WTC11 (cell line): Measurements from ENCODE around the gene HEPHL1. TPM values are rescaled to one million over a fixed set of nuclear protein-coding genes. Genes with fewer than 3 reads are reported as not detected.

Experiments
- ATAC-seq: fragments of 200-7000 bp; cut with Tn5 transposase; 2 replicates; pipeline ENCODE4 v1.10.0; 2021; ENCODE audit warnings: mild to moderate bottlenecking, moderate library complexity
- CTCF ChIA-PET: fragments of 300-600 bp; sonication (Branson Sonifier 250); formaldehyde crosslinking; loops from one replicate; lab custom pipeline; 2021; ENCODE audit warnings: antibody characterized with exemption; lab: Charles Lee
- POLR2A ChIA-PET: fragments of 350-600 bp; sonication (Branson Sonifier 250); formaldehyde crosslinking; loops from one replicate; lab custom pipeline; 2021; ENCODE audit warnings: antibody characterized with exemption; lab: Charles Lee
- DNase-seq: peaks from one replicate; pipeline ENCODE4 v3.0.0; 2021; ENCODE audit warnings: low spot score
- H3K27ac Mint-ChIP-seq: 2 replicates; pipeline ENCODE4 v1.8.0; 2021; ENCODE audit warnings: mixed read lengths
- H3K27me3 Mint-ChIP-seq: 2 replicates; pipeline ENCODE4 v1.8.0; 2021; ENCODE audit warnings: low read depth, mild to moderate bottlenecking, moderate library complexity, mixed read lengths
- H3K36me3 Mint-ChIP-seq: 2 replicates; pipeline ENCODE4 v1.8.0; 2021; ENCODE audit warnings: mixed read lengths
- H3K4me1 Mint-ChIP-seq: 2 replicates; pipeline ENCODE4 v1.8.0; 2022; ENCODE audit warnings: mixed read lengths
- H3K4me3 Mint-ChIP-seq: 2 replicates; pipeline ENCODE4 v1.8.0; 2021; ENCODE audit warnings: mild to moderate bottlenecking, moderate library complexity, mixed read lengths
- H3K9me3 Mint-ChIP-seq: 2 replicates; pipeline ENCODE4 v1.8.0; 2021; ENCODE audit warnings: mixed read lengths
- CREM ChIP-seq: sonication (generic); formaldehyde crosslinking; IDR thresholded peaks from 2 replicates; pipeline ENCODE4 v1.8.1; 2022; ENCODE audit warnings: mild to moderate bottlenecking, missing genetic modification reagents, moderate library complexity
- ESRRA ChIP-seq: sonication (generic); formaldehyde crosslinking; IDR thresholded peaks from 2 replicates; pipeline ENCODE4 v1.8.1; 2022; ENCODE audit warnings: mild to moderate bottlenecking, missing genetic modification reagents, borderline replicate concordance
- GRHL2 ChIP-seq: fragments of 250-450 bp; sonication (Bioruptor Pico); IDR thresholded peaks from 2 replicates; pipeline ENCODE4 v1.8.0; 2022; ENCODE audit warnings: mild to moderate bottlenecking, moderate library complexity; ENCODE audit not compliant: insufficient replicate concordance, severe bottlenecking
- JAZF1 ChIP-seq: fragments of 250-450 bp; sonication (Bioruptor Pico); IDR thresholded peaks from 2 replicates; pipeline ENCODE4 v1.9.0; 2021; ENCODE audit warnings: moderate library complexity, mild to moderate bottlenecking, inconsistent platforms
- JUN ChIP-seq: sonication (generic); formaldehyde crosslinking; IDR thresholded peaks from 2 replicates; pipeline ENCODE4 v1.8.0; 2023; ENCODE audit warnings: mild to moderate bottlenecking, missing genetic modification reagents
- MXD4 ChIP-seq: fragments of 250-450 bp; sonication (Bioruptor Pico); IDR thresholded peaks from 2 replicates; pipeline ENCODE4 v1.8.0; 2021; ENCODE audit warnings: mild to moderate bottlenecking, moderate library complexity, borderline replicate concordance
- NFATC4 ChIP-seq: fragments of 250-450 bp; sonication (Bioruptor Pico); IDR thresholded peaks from 2 replicates; pipeline ENCODE4 v1.9.0; 2021; ENCODE audit warnings: mild to moderate bottlenecking
- RELA ChIP-seq: sonication (generic); formaldehyde crosslinking; IDR thresholded peaks from 2 replicates; pipeline ENCODE4 v1.8.1; 2022; ENCODE audit warnings: missing genetic modification reagents, mild to moderate bottlenecking, borderline replicate concordance
- SOX15 ChIP-seq: fragments of 250-450 bp; sonication (Bioruptor Pico); IDR thresholded peaks from 2 replicates; pipeline ENCODE4 v1.9.0; 2021; ENCODE audit warnings: mild to moderate bottlenecking
- TEAD1 ChIP-seq: sonication (generic); formaldehyde crosslinking; IDR thresholded peaks from 2 replicates; pipeline ENCODE4 v1.8.0; 2022; ENCODE audit warnings: mild to moderate bottlenecking, missing genetic modification reagents
- ZBTB21 ChIP-seq: sonication (generic); formaldehyde crosslinking; IDR thresholded peaks from 2 replicates; pipeline ENCODE4 v1.8.1; 2023; ENCODE audit warnings: mild to moderate bottlenecking, missing genetic modification reagents, borderline replicate concordance
- ZNF263 ChIP-seq: sonication (generic); formaldehyde crosslinking; IDR thresholded peaks from 2 replicates; pipeline ENCODE4 v1.8.1; 2022; ENCODE audit warnings: low read depth, mild to moderate bottlenecking, moderate library complexity, missing genetic modification reagents
- ZNF317 ChIP-seq: sonication (generic); formaldehyde crosslinking; IDR thresholded peaks from 2 replicates; pipeline ENCODE4 v1.8.1; 2023; ENCODE audit warnings: low read depth, mild to moderate bottlenecking, moderate library complexity, missing genetic modification reagents, borderline replicate concordance
- ZNF396 ChIP-seq: fragments of 250-450 bp; sonication (Bioruptor Pico); IDR thresholded peaks from 2 replicates; pipeline ENCODE4 v1.8.0; 2021; ENCODE audit warnings: mild to moderate bottlenecking, moderate library complexity, borderline replicate concordance
- ZNF416 ChIP-seq: fragments of 250-450 bp; sonication (Bioruptor Pico); IDR thresholded peaks from 2 replicates; pipeline ENCODE4 v1.9.0; 2021; ENCODE audit warnings: mild to moderate bottlenecking, inconsistent platforms
- ZNF671 ChIP-seq: fragments of 250-450 bp; sonication (Bioruptor Pico); IDR thresholded peaks from 2 replicates; pipeline ENCODE4 v1.8.0; 2021; ENCODE audit warnings: mild to moderate bottlenecking
- total RNA-seq: library from RNA; stranded (reverse); gene quantifications from 3 replicates; pipeline ENCODE4 v1.2.3, GENCODE V29; 2021
- TF ChIP-seq, protein P1 (sequence below): fragments of 250-450 bp; sonication (Bioruptor Pico); IDR thresholded peaks from 2 replicates; pipeline ENCODE4 v2.1.2; 2022; ENCODE audit warnings: mild to moderate bottlenecking, moderate library complexity
- TF ChIP-seq, protein P2 (sequence below): sonication (generic); formaldehyde crosslinking; IDR thresholded peaks from 2 replicates; pipeline ENCODE4 v1.8.1; 2022; ENCODE audit warnings: mild to moderate bottlenecking, missing genetic modification reagents, moderate library complexity, borderline replicate concordance
- TF ChIP-seq, protein P3 (sequence below): fragments of 200-600 bp; IDR thresholded peaks from 2 replicates; pipeline ENCODE4 v1.8.0; 2022; ENCODE audit warnings: antibody characterized with exemption
- TF ChIP-seq, protein P4 (sequence below): fragments of 250-450 bp; sonication (Bioruptor Pico); IDR thresholded peaks from 2 replicates; pipeline ENCODE4 v1.9.0; 2021; ENCODE audit warnings: mild to moderate bottlenecking
- TF ChIP-seq, protein P5 (sequence below): fragments of 250-450 bp; sonication (Bioruptor Pico); IDR thresholded peaks from 2 replicates; pipeline ENCODE4 v1.9.0; 2021; ENCODE audit warnings: moderate library complexity, mild to moderate bottlenecking, inconsistent platforms, borderline replicate concordance
- TF ChIP-seq, protein P6 (sequence below): sonication (generic); formaldehyde crosslinking; IDR thresholded peaks from 2 replicates; pipeline ENCODE4 v1.8.1; 2023; ENCODE audit warnings: mild to moderate bottlenecking, moderate library complexity, missing genetic modification reagents

Gene HEPHL1
- total RNA-seq, 1 experiment from 2014 or later: 0.13 TPM

DNA sequence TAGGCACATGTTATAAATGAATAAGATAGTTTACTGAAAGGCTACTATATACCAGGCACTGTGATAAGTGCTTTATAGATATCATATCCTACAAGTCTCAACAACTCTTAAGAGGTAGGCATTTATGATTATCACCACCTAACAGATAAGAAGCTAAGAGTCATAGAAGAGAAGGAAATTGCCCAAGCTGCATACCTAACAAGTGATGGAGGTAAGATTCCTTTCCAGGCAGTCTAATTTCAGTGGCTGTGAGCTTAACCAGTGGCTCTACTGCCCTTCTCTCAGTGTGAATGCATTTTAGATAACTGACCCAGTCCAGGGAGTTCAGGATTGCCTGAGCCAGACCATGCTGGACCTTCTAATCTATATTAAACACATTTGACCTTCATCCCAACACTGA lies 39.2 kb downstream of the HEPHL1 start:
- CTCF ChIA-PET: interaction anchor here (1.5 kb wide), 1 partner anchor 165 kb away, joined by 4 read pairs; no protein-coding TSS in a partner anchor
- no peaks in the 10 kb centered on the region; the same call in 1 of the 2 replicates for H3K27me3 Mint-ChIP-seq

DNA sequence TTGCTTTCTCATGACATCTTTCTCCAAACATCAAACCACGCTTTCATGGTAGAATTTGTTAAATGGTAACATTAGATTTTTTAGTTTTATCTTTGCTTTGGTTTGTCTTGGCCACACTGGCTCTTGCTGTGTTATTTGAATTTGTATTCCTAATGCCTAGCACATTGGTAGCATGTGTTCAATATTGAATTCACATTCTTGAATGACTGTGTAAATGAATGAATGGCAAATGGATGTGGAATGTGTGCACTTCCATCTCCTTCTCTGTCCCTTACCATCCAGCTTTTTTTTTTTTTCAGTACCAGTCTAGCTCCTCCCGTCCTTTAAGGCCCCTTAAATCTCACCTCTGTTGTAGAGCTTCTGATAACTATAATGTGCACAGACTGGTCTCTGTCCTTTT lies 41.2 kb downstream of the HEPHL1 start:
- ATAC-seq (no peak), DNase-seq (no peak)
- no peaks in the 10 kb centered on the region for H3K9me3 Mint-ChIP-seq
- H3K27me3 Mint-ChIP-seq: no peaks in the 10 kb centered on the region; the same call in 1 of the 2 replicates
- no peaks in the 10 kb centered on the region for H3K4me1 Mint-ChIP-seq
- no peak overlapping the region for H3K27ac Mint-ChIP-seq
- POLR2A ChIA-PET: no interaction called here
- no peak for TF ChIP-seq ZNF671 (CRISPR knock-in tag)
- H3K4me3 Mint-ChIP-seq: no peak overlapping the region
- no peaks in the 10 kb centered on the region for H3K36me3 Mint-ChIP-seq
- CTCF ChIA-PET: no interaction called here

More for the DNA sequence above, 39.2 kb downstream of the HEPHL1 start:
- H3K4me1 Mint-ChIP-seq: no peaks in the 10 kb centered on the region
- no peak overlapping the region for H3K4me3 Mint-ChIP-seq
- peaks cover 2% of the 10 kb centered on the region; the same call in 1 of the 2 replicates for H3K9me3 Mint-ChIP-seq
- no peaks in the 10 kb centered on the region for H3K36me3 Mint-ChIP-seq
- no peak overlapping the region for H3K27ac Mint-ChIP-seq
- TF ChIP-seq, protein P1, sequence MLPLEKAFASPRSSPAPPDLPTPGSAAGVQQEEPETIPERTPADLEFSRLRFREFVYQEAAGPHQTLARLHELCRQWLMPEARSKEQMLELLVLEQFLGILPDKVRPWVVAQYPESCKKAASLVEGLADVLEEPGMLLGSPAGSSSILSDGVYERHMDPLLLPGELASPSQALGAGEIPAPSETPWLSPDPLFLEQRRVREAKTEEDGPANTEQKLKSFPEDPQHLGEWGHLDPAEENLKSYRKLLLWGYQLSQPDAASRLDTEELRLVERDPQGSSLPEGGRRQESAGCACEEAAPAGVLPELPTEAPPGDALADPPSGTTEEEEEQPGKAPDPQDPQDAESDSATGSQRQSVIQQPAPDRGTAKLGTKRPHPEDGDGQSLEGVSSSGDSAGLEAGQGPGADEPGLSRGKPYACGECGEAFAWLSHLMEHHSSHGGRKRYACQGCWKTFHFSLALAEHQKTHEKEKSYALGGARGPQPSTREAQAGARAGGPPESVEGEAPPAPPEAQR (CRISPR knock-in tag): no peak
- no peak for TF ChIP-seq TEAD1 (CRISPR knock-in tag)
- TF ChIP-seq ZNF416: no peak
- no peak for TF ChIP-seq ZBTB21 (CRISPR knock-in tag)
- POLR2A ChIA-PET: no interaction called here
- no peak for DNase-seq
- no peak for ATAC-seq

DNA sequence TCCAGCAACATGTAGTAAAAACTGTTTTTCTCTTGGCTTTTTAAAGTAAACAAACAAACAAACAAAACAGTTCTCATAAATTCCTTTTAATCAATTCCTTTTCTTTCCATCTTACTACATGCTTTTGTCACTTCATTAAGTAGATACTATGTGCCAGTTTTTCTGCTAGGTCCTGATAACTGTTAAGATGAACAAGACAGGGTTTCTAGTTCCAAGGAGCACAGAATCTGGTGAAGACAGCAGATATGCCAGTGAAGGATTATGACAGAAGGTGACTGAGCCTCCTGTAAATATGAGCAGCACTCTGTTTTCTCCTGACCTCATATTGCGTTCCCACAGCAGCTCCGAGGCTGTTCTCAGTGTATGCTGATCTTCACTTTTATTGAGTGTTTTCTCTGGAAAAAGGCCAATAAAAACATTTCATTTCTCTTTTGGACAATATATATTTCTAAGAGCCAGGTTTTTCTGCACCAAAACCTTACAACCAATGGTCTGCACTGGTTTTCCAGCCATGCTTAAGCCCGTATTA lies 45.8 kb downstream of the HEPHL1 start:
- no peaks in the 10 kb centered on the region for H3K9me3 Mint-ChIP-seq
- ATAC-seq (no peak), DNase-seq (no peak)

More for the DNA sequence above, 45.8 kb downstream of the HEPHL1 start:
- no peak overlapping the region for H3K27ac Mint-ChIP-seq
- CTCF ChIA-PET: no interaction called here
- H3K36me3 Mint-ChIP-seq: no peaks in the 10 kb centered on the region
- H3K4me1 Mint-ChIP-seq: no peaks in the 10 kb centered on the region
- H3K27me3 Mint-ChIP-seq: no peaks in the 10 kb centered on the region
- TF ChIP-seq, protein P2, sequence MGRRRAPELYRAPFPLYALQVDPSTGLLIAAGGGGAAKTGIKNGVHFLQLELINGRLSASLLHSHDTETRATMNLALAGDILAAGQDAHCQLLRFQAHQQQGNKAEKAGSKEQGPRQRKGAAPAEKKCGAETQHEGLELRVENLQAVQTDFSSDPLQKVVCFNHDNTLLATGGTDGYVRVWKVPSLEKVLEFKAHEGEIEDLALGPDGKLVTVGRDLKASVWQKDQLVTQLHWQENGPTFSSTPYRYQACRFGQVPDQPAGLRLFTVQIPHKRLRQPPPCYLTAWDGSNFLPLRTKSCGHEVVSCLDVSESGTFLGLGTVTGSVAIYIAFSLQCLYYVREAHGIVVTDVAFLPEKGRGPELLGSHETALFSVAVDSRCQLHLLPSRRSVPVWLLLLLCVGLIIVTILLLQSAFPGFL (CRISPR knock-in tag): no peak
- TF ChIP-seq, protein P3, sequence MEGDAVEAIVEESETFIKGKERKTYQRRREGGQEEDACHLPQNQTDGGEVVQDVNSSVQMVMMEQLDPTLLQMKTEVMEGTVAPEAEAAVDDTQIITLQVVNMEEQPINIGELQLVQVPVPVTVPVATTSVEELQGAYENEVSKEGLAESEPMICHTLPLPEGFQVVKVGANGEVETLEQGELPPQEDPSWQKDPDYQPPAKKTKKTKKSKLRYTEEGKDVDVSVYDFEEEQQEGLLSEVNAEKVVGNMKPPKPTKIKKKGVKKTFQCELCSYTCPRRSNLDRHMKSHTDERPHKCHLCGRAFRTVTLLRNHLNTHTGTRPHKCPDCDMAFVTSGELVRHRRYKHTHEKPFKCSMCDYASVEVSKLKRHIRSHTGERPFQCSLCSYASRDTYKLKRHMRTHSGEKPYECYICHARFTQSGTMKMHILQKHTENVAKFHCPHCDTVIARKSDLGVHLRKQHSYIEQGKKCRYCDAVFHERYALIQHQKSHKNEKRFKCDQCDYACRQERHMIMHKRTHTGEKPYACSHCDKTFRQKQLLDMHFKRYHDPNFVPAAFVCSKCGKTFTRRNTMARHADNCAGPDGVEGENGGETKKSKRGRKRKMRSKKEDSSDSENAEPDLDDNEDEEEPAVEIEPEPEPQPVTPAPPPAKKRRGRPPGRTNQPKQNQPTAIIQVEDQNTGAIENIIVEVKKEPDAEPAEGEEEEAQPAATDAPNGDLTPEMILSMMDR: no peak
- TF ChIP-seq TEAD1 (CRISPR knock-in tag) (no peak), ZNF317 (CRISPR knock-in tag) (no peak), NFATC4 (CRISPR knock-in tag) (no peak), ZNF263 (no peak), ESRRA (CRISPR knock-in tag) (no peak), SOX15 (no peak), CREM (CRISPR knock-in tag) (no peak), ZBTB21 (CRISPR knock-in tag) (no peak), JUN (CRISPR knock-in tag) (no peak), JAZF1 (CRISPR knock-in tag) (no peak), ZNF396 (no peak), GRHL2 (CRISPR knock-in tag) (no peak), MXD4 (CRISPR knock-in tag) (no peak), RELA (CRISPR knock-in tag) (no peak)
- TF ChIP-seq, protein P4, sequence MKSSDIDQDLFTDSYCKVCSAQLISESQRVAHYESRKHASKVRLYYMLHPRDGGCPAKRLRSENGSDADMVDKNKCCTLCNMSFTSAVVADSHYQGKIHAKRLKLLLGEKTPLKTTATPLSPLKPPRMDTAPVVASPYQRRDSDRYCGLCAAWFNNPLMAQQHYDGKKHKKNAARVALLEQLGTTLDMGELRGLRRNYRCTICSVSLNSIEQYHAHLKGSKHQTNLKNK: no peak
- TF ChIP-seq, protein P5, sequence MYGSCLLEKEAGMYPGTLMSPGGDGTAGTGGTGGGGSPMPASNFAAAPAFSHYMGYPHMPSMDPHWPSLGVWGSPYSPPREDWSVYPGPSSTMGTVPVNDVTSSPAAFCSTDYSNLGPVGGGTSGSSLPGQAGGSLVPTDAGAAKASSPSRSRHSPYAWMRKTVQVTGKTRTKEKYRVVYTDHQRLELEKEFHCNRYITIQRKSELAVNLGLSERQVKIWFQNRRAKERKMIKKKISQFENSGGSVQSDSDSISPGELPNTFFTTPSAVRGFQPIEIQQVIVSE (CRISPR knock-in tag): no peak
- TF ChIP-seq, protein P6, sequence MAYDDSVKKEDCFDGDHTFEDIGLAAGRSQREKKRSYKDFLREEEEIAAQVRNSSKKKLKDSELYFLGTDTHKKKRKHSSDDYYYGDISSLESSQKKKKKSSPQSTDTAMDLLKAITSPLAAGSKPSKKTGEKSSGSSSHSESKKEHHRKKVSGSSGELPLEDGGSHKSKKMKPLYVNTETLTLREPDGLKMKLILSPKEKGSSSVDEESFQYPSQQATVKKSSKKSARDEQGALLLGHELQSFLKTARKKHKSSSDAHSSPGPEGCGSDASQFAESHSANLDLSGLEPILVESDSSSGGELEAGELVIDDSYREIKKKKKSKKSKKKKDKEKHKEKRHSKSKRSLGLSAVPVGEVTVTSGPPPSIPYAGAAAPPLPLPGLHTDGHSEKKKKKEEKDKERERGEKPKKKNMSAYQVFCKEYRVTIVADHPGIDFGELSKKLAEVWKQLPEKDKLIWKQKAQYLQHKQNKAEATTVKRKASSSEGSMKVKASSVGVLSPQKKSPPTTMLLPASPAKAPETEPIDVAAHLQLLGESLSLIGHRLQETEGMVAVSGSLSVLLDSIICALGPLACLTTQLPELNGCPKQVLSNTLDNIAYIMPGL: no peak
- TF ChIP-seq, all 79 proteins: peak for 0
- H3K4me3 Mint-ChIP-seq: no peak overlapping the region
- POLR2A ChIA-PET: no interaction called here
